Peyer's patch (tissue), 4 donors: ENCODE data around the gene OOEP.

ENCODE experiments used
- POLR2A ChIP-seq, 2 donors: fragments of 450-650 bp; IDR thresholded peaks; one replicate each; pipeline ENCODE4 v1.5.1; 2017; ENCODE audit warnings: antibody characterized with exemption in 2 of 2, mild to moderate bottlenecking in 2 of 2, moderate library complexity in 2 of 2
- TF ChIP-seq, protein P1 (sequence below), 6 experiments: fragments of 450-650 bp in 4 of 6; fragments of 200-600 bp in 2 of 6; sonication (generic) in 1 of 6; IDR thresholded peaks; one replicate each; pipeline ENCODE4 v1.5.1; 2017 to 2019; ENCODE audit warnings: antibody characterized with exemption in 6 of 6, mild to moderate bottlenecking in 3 of 6, moderate library complexity in 1 of 6

DNA sequence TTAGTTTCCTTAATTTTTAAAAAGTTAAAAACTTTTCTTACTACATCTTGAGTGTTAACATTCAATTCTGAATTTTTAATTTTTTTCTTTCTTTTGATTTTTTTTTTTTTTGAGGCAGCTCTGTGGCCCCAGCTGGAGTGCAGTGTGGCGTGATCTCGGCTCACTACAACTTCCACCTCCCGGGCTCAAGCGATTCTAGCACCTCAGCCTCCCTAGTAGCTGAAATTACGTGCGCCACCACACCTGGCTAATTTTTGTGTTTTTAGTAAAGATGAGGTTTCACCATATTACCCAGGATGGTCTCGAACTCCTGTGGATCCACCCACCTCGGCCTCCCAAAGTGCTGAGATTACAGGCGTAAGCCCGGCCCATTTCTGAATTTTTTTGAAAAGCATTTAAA lies 26.2 kb upstream of the OOEP start:
- TF ChIP-seq, protein P1, sequence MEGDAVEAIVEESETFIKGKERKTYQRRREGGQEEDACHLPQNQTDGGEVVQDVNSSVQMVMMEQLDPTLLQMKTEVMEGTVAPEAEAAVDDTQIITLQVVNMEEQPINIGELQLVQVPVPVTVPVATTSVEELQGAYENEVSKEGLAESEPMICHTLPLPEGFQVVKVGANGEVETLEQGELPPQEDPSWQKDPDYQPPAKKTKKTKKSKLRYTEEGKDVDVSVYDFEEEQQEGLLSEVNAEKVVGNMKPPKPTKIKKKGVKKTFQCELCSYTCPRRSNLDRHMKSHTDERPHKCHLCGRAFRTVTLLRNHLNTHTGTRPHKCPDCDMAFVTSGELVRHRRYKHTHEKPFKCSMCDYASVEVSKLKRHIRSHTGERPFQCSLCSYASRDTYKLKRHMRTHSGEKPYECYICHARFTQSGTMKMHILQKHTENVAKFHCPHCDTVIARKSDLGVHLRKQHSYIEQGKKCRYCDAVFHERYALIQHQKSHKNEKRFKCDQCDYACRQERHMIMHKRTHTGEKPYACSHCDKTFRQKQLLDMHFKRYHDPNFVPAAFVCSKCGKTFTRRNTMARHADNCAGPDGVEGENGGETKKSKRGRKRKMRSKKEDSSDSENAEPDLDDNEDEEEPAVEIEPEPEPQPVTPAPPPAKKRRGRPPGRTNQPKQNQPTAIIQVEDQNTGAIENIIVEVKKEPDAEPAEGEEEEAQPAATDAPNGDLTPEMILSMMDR (IDR thresholded peaks at IDR 0.05): no peak
- no peak for TF ChIP-seq POLR2A (IDR thresholded peaks at IDR 0.05)
